C4-2B (cell line): Measurements from ENCODE around the gene NF1.

Experiments used
- ZFX ChIP-seq: fragments of 450-650 bp; IDR thresholded peaks from 2 replicates; pipeline ENCODE4 v1.6.1; 2017
- TF ChIP-seq, protein P1 (sequence below): fragments of 450-650 bp; conservative IDR thresholded peaks from 2 replicates; pipeline ENCODE4 v1.5.1; 2017; ENCODE audit warnings: mild to moderate bottlenecking

DNA sequence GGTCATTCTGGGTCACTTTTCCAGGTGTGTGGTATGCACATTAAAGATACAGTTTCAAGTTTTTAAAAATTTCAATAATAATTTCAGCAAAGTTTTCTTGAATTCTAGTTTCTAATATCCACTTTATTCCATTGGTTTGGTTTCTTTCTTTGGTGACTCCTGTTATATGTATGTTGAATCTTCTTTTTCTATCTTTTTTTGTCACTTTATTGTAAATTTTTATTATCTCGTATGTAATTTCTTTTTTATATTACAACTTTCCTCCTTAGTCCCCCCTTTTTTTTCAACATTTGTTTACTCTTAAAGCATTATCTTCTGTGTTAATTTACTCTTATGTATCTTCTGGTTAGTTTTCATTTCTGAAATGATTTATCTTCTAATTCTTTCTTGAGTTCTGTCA, 57.5 kb downstream of the NF1 start:
- TF ChIP-seq, protein P1, sequence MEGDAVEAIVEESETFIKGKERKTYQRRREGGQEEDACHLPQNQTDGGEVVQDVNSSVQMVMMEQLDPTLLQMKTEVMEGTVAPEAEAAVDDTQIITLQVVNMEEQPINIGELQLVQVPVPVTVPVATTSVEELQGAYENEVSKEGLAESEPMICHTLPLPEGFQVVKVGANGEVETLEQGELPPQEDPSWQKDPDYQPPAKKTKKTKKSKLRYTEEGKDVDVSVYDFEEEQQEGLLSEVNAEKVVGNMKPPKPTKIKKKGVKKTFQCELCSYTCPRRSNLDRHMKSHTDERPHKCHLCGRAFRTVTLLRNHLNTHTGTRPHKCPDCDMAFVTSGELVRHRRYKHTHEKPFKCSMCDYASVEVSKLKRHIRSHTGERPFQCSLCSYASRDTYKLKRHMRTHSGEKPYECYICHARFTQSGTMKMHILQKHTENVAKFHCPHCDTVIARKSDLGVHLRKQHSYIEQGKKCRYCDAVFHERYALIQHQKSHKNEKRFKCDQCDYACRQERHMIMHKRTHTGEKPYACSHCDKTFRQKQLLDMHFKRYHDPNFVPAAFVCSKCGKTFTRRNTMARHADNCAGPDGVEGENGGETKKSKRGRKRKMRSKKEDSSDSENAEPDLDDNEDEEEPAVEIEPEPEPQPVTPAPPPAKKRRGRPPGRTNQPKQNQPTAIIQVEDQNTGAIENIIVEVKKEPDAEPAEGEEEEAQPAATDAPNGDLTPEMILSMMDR: no peak
- TF ChIP-seq ZFX: no peak
